IPS-NIHi11 (cell line): ENCODE data around the gene GATAD1.
A peak's percentile ranks its signal among the peaks of the same experiment; 100 is the strongest.
"Not testable (repeated sequence)": the region's sequence is repeated elsewhere in the genome, so short reads cannot be mapped to it uniquely, and the experiment has no call there.

ENCODE experiments used
- DNase-seq: peaks from one replicate; pipeline ENCODE4 v3.0.0; 2012; ENCODE audit warnings: mixed read lengths, low spot score

The GATAD1 gene

DNA sequence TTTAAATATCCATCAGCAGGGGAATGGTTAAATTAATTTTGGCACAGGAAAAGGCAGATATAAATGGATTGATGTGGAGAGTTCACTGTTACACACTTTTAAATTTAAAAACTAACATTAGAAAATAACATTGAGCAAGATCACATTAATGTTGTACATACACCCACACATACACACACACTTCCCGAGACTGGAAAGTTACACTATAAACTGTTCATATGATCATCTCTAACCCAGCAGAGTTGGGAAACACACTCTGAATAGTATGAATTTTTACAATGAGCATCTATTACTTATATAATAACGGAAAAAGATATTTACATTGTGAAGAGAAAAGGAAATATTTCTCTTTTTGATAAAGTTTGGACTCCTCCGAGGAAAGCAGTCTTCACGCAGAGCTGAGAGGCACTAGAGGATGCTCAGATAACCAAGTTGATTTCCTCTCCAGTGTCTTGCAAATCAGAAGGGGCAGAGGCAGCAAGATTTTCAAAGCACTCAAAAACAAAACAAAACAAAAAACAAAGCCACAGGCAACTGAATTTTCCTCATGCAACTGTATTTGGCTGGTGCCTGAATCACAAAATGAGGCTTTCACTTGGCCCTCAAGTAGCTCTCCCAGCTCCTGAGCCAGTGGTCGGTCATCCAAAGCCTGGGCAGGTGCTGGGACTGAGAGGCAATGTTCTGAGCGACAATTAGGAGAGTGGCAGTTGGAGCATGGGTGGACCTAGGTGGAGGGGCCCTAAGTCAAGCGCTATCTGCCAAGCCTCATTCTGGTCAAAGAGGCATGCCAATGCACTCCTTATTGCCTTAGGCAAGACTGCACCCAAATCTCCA is 10.5 kb upstream of the GATAD1 start:
- DNase-seq: no peak

- DNase-seq: no peak
These were observed 9.3 kb upstream of the GATAD1 start for GRCh38 chr7:92437956-92438491.

DNA sequence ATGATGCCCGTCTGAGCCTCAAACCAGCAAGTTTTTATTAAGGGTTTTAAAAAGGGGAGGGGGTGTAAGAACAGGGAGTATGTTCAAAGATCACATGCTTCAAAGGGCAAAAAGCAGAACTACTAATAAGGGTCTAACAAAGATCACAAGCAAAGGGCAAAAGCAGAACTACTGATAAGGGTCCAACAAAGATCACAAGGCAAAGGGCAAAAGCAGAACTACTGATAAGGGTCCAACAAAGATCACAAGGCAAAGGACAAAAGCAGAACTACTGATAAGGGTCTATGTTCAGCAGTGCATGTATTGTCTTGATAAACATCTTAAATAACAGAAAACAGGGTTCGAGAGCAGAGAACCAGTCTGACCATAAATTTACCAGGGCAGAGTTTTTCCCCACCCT is 4.6 kb upstream of the GATAD1 start:
- DNase-seq: not testable (repeated sequence)

GRCh38 chr7:92446869-92447344 is 375 bp upstream of the GATAD1 start:
- DNase-seq: no peak

- DNase-seq: peak; percentile 53
These were observed 994 bp downstream of the GATAD1 start for GRCh38 chr7:92448205-92448747.

DNA sequence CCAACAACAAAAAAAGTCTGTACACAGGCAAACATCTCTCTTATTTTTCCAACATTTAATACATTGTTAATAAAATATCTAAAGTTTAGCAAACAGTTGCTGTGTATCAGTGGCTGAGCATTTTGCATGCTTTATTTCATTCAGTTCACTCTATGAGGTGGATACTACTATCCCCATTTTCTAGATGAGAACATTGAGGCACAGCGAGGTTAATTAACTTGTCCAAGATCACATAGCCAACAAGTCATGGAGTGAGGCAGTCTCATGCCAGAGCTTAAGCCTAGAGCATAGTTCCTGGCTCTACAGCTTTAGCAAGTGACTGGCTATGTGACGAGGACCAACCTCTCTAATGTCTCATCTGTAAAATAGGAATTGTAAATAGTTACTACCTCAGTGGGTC is 4.4 kb downstream of the GATAD1 start:
- DNase-seq: no peak

DNA sequence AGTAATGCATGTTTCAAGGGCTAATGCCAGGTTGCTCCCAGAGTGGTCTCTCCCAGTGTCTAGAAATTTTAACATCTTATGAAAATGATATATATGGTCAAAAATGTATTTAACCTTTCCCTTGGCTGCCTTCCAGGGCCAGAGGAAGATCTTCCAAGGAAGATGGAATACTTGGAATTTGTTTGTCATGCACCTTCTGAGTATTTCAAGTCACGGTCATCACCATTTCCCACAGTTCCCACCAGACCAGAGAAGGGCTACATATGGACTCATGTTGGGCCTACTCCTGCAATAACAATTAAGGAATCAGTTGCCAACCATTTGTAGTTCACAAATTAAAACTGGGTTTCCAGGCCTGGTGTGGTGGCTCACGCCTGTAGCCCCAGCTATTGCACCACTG is 9.0 kb downstream of the GATAD1 start:
- DNase-seq: no peak

- no peak for DNase-seq
These were observed 12.8 kb downstream of the GATAD1 start for GRCh38 chr7:92460109-92460508.

DNA sequence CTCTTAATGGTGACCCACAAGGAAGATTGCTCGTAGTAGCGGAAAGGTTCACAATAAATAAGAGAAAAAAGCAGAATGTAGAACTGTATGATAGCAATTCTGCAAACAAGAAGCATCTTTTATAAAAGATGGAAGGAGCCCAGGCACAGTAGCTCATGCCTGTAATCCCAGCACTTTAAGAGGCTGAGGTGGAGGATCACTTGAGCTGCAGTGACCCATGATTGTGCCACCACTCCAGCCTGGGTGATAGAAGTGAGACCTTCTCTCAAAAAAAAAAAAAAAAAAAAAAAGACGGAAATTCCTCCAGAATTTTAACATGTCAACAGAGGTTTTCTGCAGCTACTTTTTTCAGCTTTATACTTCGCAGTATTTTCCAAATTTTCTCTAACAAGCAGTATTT is 13.2 kb downstream of the GATAD1 start:
- DNase-seq: no peak

DNA sequence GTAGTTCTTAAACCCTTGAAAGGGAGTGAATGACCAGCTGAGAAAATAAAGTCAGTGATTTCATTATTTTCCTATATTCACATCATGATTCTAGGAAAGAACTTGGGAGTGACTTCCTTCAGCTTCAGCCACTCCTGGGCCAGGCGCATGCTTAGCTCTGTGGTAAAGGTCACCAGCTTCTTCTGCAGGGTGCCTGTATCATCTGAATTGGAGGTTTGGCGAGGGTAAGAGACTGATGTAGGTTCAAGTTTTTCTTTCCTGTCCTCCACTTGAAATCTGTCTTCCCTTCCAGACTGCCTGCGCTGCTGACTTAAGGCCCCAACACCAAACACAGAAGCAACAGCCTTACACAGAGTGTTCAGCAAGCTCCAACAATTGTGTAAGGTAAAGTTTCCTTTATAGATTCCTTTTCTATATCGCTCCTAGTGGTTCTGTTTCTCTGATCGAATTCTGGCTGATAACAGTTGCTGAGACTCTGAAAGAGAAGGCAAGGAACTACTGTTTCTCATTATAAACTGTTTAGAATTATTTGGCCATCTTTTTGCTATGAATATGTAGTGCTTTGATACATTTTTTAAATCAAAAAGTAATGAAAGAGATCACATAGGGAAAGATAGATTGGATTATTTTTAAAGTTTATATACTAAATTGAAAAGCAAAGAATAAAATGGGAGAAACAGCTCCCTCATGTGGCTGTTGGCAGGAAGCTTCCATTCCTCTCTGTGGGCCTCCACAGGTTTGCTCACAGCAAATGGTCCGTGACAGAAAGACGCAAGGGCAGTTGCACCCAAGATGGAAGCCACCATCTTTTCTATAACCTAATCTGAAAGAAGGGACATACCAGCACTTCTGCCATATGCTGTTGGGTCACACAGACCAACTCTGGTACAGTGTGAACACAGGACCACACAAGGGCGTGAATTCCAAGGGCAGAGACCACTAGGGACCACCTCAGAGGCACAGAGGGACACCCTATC is 14.0 kb downstream of the GATAD1 start:
- DNase-seq: peak; percentile 60

- DNase-seq: no peak
These were observed 15.3 kb downstream of the GATAD1 start for GRCh38 chr7:92462560-92462959.

DNA sequence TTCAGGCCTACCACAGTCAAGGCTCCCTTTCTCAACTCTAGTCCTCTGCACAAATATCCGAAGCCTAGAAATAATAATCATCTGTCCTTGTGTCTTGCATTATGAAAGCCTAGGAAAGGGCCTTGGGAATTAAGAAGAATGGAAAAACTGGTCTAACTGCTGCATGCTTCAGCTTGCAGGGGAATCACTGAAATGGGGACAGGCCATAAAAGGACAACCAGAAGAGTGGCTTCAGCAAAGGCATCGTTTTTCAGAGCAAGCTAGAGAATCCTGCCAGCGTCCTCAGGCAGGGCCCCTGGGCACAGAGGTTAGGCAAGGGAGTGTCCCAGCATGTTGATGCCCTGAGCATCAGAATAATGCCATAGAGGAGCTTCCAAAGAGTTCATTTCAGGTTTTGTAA is 17.2 kb downstream of the GATAD1 start:
- DNase-seq: no peak

DNA sequence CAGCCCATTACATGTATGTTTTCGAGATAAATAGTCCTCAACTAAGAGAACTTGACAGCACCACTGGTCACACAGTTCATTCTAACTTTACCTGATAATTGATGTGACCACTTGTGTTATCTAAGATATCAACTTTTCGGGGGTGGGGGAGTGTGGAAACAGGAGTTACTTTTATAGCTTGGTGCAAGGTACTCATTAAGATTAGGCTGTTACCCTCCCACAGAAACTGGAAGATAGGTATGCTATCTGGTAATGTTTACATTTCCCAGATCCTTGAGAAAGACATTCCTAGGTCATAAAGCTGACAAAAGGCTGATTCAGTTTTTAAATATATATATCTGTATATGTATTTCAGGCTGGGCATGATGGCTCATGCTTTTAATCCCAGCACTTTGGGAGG is 19.4 kb downstream of the GATAD1 start:
- DNase-seq: no peak

DNA sequence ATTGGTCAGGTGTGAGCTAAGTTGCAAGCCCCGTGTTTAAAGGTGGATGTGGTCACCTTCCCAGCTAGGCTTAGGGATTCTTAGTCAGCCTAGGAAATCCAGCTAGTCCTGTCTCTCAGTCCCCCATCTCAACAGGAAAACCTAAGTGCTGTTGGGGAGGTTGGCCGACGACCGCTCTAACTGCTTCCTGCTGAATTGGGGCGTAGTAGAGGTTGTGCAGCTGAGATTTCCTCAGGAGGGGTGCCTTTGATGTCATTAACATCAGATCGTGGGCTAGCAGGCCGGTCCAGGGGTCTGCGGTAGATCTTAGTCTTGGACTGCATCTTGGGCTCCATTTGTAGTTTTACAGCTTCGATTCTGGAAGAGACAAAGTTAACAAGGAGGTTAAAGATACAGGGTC is 21.3 kb downstream of the GATAD1 start:
- not testable (repeated sequence) for DNase-seq

DNA sequence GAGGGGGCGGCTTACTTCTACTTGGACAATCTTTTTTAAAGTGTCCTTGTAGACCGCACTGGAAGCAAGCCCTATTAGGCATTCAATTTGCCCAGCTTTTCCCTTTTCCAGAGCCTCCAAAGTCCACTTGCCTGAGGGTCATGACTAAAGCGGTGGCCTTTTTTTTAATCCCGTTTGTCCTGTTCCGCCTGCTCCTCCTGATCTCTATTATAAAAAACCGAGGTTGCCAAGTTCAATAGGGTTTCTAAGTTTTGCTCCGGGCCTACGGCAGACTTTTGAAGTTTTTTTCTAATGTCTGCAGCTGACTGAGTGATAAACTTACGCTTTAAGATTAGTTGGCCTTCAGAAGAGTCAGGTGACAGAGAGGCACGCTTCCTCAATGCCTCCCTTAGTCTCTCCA is 26.7 kb downstream of the GATAD1 start:
- DNase-seq: not testable (repeated sequence)

- not testable (repeated sequence) for DNase-seq
These were observed 28.0 kb downstream of the GATAD1 start for GRCh38 chr7:92475261-92475770.

- DNase-seq: not testable (repeated sequence)
These were observed 28.7 kb downstream of the GATAD1 start for GRCh38 chr7:92475851-92476590.

DNA sequence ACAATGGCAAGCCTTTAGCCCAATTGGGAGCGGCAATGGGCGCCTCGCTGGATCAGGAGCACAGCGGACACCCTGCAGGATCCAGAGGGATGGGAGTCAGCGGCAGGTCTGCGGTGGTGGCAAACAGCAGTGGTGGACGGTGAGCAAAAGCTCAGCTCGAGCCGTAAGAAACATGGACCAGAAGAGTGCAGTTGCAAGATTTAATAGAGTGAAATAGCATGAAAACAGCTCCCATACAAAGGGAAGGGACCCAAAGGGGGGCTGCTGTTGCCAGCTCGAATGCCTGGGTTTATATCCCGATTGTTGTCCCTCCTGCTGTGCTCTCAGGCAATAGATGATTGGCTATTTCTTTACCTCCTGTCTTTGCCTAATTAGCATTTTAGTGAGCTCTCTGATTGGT is 30.4 kb downstream of the GATAD1 start, which contains the start of gene ERVW-1:
TSS of gene ERVW-1 (minus strand) at position 266 of the 400 bp plus-strand sequence. CDS start 7,565 bp downstream, outside the sequence.
- not testable (repeated sequence) for DNase-seq

GRCh38 chr7:92478095-92478494 is 30.8 kb downstream of the GATAD1 start:
- DNase-seq: no peak

DNA sequence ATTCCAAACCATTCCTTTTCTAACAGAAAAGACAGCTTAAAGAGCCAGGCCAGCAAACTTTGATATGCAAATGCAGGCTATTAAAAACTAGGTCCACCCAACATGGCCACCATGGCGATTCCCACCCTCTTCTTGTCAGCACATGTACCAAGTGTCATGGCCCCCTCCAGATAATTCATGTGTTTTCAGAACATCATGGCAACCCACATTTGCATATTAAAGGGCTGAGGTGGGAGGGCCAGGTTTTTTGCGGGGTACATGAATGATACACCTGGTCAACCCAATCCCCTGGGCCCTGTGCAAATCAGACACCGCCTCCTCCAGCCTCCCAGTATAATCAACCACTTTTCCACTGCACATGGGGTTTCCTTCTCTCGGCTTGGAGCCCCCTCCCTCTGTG is 31.4 kb downstream of the GATAD1 start:
- no peak for DNase-seq

DNA sequence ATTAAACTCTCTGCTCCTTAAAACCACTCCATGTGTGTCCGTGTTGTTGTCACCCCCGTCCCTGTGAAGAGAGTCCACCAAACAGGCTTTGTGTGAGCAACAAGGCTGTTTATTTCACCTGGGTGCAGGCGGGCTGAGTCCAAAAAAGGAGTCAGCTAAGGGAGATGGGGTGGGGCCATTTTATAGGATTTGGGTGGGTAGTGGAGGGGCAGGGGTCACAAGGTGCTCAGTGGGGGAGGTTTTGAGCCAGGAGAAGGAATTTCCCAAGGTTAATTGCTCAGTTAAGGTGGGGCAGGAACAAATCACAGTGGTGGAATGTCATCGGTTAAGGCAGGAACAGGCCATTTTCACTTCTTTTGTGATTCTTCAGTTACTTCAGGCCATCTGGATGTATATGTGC is 31.9 kb downstream of the GATAD1 start:
- not testable (repeated sequence) for DNase-seq
